OCI-LY7 (cell line): ENCODE results near the gene MACROD2.

ENCODE experiments used
- EZH2phosphoT487 ChIP-seq: fragments of 200-600 bp; sonication (generic); IDR thresholded peaks from 2 replicates; pipeline ENCODE4 v1.6.1; 2018; ENCODE audit warnings: low read depth, borderline replicate concordance, mild to moderate bottlenecking, mixed run types, antibody characterized with exemption, low read length, moderate library complexity, mixed read lengths
- TF ChIP-seq, protein P1 (sequence below): fragments of 200-600 bp; sonication (generic); conservative IDR thresholded peaks from 2 replicates; pipeline ENCODE4 v1.5.1; 2014; ENCODE audit warnings: mild to moderate bottlenecking, antibody characterized with exemption, low read length, moderate library complexity, mixed read lengths

DNA sequence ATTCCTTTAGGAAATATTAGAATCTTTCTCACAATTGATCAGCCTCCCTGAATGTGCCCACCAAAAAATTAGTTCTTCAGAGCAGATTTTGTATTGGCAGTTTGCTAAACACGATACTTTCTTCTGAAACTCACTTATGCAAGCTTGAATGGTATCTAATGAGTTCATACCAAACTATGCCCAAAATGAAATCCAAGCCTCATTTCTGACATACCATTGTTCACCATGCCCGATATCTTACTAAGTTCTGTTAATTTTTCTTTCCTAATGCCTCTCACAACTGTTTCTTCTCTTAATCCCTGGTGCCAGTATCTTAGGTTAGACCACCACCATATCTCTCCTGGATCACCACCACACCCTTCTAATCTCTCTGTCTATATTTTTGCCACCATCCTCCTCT lies 1822.0 kb downstream of the MACROD2 start:
- TF ChIP-seq, protein P1, sequence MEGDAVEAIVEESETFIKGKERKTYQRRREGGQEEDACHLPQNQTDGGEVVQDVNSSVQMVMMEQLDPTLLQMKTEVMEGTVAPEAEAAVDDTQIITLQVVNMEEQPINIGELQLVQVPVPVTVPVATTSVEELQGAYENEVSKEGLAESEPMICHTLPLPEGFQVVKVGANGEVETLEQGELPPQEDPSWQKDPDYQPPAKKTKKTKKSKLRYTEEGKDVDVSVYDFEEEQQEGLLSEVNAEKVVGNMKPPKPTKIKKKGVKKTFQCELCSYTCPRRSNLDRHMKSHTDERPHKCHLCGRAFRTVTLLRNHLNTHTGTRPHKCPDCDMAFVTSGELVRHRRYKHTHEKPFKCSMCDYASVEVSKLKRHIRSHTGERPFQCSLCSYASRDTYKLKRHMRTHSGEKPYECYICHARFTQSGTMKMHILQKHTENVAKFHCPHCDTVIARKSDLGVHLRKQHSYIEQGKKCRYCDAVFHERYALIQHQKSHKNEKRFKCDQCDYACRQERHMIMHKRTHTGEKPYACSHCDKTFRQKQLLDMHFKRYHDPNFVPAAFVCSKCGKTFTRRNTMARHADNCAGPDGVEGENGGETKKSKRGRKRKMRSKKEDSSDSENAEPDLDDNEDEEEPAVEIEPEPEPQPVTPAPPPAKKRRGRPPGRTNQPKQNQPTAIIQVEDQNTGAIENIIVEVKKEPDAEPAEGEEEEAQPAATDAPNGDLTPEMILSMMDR = no peak
- no peak for TF ChIP-seq EZH2phosphoT487
